ENCODE data around the gene SNX7.

GRCh38 chr1:98796049-98796448 is 134.5 kb downstream of the SNX7 start:
- TF ChIP-seq CTCF (IDR thresholded peaks at IDR 0.05) (no peak), POLR2A (IDR thresholded peaks at IDR 0.05) (no peak)

All from adrenal gland (tissue), 5 donors.